Hematopoietic multipotent progenitor cell treated with erythropoietin and hydrocortisone succinate and interleukin-3 and kit ligand, for 6 days (in vitro differentiated cells): ENCODE measurements around the gene DOK4.

Experiments used
- DNase-seq: peaks from one replicate; pipeline ENCODE4 v3.0.0-alpha.2; 2015

Gene DOK4

DNA sequence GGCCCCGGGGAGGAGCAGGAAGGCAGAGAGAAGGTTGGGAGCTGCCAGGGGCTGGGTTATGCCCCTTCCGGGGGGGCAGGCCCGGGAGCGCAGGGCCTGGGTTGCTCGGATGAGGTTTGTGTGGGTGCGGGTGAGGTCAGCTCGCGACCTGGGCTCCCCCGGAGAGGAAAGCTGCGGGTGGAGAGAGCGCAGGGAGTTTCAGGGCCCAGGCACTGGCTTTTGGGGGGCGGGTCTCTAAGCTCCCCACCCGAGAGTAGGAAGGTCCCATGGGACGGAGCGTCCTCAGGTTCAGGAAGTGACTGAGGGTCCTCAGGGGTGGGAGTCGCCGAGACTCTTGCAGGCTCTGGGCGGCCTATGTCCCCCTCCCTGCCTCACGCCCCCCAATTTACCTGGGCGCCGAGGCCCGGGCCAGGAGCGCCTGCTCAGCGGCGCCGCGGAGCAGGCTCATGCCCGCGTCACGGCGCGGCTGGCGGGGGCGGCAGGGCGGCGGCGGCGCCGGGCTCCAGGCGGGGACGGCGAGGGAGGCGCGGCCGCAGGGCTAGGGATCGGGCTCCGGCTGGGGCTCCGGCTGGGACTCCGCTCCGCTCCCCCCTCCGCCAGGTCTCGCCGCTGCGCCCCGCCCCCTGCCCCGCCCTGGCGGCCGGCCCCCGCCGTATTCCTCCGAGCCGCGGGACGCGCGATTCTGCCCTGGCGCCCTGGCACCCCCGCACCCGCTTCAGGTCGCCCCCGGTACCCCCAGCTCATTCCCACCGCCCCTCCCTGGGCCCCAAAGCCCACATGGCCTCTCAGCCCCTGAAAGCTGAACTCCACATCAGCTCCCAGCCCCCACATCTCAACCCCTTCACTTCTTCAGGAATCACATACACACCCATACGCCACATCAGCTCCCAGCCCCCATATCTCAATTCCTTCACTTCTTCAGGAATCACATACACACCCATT is at the start of gene DOK4:
Gene DOK4, minus strand, starts transcription at position 578 of the 942 bp plus-strand sequence. CDS start 6,986 bp downstream, outside the sequence.
- DNase-seq: peak; percentile 89

DNA sequence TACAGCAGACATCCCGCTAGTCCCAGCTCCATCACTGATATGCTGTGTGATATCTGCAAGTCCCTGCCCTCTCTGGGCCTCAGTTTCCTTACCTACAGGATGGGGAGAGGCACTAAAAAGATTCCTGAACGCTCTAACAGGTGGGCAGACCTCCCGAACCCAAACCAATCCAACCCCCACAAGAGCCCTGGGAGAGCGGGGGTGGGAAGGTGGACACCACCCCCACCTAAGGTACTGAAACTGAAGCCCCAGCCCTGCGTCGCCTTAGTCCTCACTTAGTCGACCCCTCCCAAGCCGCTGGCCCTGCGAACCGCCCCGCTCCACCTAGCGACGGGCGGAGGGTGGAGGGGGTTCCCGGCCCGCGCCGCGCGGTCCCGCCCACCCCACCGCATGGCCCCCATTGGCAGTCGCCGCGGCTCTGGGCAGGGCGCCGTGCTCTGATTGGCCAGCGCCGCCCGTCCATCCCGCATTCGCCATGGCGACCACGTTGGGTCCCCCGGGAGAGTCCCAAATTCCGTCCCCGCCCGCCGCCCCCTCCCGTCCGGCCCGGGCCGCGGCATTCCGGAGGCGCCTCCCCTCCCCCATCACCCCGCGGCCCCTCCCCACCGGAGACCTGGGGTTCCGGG is 49.5 kb upstream of the DOK4 start:
- DNase-seq: peak; percentile 90

DNA sequence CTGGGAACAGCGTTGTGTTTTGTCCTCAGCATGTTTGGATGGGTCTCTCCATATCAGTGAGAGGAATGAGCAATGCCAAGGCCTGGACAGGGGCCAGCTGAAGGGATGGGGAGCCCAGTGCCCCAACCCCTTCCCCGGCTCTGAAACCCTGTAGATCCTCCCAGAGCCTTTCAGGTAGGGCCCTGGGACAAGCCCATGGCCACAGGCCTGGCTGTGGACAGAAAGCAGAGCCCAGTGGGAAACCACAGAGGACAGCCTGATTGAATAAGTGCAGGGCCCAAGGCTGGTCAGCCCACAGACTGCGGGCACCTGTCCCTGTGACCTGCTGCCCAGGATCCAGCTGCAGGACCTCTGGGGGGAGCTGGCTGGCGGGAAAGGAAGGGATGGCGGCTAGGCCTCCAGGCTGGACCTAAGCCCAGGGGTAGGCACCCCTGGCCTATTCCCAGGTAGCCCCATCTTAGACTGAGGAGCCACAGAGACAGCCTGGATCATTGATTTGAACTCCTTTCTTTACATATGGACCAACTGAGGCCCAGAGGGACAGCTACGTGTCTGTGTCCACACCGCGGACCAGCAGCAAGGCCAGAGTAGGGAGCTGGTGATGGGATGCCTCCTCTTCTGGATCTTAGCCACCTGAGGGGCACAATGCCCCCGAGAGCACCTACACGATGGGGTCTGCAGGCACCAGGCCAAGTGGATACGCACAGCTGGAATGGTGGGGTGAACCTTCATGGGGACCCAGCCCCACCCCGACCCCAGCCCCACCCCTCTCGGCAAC is 48.8 kb upstream of the DOK4 start:
- no peak for DNase-seq

DNA sequence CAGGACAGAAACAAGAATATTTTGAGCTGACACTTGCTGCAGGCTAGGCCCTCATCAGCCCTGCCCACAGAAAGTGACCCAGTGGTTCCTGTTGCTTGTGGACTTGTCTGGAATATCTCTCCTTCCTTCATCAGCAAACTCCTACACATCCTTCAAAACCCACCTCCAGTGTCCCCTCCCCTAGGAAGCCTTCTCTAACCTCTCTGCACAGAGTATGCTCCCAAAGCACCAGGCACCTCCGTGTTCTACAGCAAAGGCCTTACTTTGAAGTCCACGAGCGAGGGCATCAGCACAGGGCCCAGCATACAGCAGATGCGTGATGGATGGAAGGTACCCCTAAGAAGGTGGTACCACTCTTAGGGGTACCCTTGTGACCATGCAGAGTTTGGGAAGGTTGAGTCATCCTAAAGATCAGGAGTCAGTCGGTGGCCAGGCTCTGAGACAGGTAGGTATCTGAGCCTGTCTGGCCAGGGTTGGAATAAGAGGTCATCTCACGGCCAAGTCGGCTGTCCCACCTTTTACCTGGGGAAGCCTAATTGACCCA is 48.1 kb upstream of the DOK4 start:
- DNase-seq: no peak

DNA sequence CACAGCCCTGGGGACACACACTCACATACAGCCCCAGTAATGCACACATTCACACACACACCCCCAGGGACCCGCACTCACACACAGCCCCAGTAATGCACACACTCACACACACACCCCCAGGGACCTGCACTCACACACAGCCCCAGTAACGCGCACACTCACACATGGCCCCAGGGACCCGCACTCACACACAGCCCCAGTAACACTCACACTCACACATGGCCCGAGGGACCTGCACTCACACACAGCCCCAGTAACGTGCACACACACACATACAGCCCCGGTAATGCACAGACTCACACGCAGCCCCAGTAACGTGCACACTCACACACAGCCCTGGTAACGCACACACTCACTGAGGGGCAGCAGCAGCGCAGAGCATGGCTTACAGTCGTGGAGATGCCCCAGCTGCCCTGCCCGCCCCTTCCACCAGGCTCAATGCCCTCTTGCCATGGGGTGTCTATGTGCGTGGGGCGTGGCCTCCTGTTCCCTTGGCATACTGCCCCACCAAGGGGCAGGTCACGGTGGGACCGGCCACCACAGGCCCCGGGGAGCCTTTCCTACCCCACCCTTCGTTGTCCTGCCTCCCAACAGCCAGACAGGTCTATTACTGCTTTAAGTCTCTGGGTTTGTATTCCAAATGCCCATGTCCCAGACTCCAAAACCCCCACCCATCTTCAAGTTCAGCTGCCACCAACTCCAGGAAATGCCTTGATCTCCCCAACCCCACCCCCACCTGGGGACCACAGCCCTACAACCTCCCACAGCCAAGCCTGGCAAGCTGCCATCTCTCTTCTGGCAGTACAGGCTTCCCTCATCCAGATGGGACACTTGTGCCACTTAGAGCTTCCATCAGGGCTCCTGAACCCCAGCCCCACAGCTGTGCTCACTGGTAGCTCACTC is 47.4 kb upstream of the DOK4 start:
- DNase-seq: peak; percentile 68

DNA sequence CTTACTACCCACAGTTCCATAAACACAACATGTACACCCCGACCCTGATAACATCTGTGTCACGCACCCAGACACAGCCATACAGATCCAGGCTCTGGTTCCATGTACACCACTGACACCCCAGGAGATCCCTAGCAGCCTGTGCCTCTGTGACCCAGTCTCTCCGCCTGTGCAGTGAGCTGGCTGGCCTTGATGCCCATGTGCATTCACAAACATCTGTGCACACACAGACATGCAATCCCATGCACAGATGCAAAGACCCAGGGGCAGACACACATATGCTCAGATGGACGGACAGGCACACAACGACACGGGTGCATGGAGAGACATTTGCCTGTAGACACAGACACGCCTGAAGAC is 46.0 kb upstream of the DOK4 start:
- no peak for DNase-seq

DNA sequence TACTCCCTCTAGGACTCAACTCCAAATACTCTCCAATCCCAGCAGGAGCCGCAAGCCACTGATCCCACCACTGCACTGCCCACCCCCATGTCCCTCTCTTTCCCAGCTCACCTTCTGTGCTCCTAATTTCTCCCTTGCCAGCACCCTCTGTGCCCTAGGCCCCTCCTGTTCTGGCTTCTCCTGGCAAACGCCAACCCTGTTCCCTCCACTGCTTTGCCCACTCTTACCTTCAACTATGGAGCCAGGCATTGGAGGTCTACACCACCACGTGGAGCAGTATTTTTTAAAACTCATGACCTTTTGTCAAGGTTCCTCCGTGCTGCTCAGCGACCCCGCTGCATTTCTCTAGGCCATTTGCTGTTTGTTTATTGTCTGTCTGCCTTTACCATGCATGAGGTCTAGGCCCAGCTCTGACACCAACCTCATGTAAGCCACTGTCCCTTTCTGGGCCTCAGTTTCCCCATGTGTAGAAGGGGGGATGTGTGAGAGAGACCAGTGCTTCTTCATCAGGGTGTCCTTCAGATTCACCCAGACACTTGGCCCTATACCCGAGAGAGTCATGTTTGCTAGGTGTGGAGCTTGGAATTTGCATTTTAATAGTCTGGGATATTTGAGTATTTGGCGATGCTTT is 45.5 kb upstream of the DOK4 start:
- no peak for DNase-seq

DNA sequence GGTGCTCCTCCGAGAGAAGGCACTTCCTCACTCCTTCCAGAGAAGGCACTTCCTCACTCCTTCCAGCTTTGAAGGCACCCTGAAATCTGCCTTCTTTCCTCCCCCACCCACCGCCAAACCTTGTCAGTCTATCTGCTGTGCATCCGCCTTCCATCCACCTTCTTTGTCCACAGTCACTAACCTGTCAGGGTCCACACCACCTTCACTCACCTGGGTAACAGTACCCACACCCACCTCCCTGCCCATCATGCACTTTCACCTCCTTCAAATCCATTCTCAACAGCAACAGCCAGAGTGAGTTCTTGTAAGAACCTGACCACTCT is 44.9 kb upstream of the DOK4 start:
- DNase-seq: no peak

DNA sequence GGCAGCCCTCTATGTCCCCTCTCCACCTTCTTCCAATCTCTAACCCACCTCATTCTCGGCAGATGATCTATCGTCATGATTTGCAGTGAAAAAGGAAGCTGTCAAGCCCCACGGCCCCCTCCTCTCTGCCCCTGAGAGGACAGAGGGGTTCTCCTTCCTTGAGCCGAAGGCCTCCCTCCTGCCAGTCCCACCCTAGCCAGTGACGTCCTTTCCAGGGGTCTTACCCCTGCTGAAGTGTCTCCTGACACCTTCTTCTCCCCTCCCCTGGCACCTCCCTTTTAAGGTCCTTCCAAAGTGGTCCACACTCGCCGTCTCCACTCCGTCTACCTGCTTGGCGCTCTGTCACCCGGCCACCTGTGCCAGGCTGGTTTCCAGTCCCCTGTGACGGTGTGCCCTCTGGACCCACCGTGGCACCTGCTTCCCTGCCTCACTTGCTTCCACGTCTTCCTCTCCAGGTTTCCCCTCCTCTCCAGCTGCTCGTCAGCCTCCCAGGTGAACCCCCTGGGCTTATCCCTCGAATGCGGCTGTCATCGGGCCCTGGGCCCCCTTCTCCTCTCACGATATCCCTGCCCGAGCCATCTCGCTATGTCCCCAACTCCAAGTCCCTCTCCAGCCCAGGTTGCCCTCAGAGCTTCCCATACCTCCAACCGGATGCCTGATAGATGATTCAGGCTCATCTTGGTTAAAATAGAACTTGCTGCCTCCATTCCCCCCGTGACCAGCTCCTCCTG is 44.4 kb upstream of the DOK4 start:
- DNase-seq: no peak

DNA sequence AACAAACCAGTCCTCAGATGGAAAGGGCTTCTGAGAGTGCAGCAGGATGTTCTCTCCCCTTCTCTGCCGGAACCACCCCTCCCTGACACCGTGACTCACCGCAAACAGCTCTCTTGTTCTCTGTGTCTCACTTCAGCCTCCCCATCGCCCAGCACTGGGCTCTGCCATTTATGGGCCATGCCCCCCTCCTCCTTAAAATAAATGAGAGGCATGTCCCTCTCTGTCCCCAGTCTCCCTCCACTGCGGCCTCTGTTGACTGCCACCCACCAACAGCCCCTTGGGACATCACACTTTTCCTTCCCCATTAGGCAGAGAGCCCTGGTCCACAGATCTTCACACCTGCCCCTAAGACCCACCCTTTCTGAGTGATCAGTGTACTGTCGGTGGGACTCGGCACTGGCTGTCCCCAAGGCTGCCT is 43.8 kb upstream of the DOK4 start:
- peak; percentile 37 for DNase-seq

DNA sequence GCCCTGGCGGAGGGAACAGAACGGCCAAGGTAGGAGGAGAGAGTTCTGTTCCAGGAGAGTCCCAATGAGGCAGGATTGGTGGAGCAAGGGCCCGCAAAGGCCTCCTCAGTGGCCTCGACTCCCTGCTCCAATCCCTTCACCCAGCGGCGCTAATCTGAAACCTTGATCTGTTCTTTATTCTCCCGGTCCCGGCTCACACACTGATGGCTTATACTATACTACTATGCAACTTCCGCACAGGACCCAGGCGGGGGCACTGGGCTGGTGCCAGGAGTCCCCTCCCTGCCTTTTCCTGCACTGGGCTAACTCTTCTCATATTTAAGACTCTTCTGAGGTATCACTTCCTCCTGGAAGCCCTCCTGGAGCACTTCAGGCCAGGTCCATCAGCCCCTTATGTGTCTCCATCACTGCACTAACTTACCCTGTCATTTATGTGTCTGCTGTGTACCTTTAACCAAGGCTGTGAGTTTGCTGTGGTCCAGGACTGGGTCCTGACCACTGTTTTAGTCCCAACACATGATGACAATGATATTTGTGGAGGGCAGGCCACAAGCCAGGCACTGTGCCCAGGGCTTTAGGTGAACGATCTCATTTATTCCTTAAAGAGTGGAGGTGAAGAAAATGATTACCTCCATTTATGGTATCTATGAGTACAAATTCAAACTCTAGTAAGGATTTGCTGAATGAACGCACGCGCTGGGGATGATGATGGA is 43.3 kb upstream of the DOK4 start:
- no peak for DNase-seq

DNA sequence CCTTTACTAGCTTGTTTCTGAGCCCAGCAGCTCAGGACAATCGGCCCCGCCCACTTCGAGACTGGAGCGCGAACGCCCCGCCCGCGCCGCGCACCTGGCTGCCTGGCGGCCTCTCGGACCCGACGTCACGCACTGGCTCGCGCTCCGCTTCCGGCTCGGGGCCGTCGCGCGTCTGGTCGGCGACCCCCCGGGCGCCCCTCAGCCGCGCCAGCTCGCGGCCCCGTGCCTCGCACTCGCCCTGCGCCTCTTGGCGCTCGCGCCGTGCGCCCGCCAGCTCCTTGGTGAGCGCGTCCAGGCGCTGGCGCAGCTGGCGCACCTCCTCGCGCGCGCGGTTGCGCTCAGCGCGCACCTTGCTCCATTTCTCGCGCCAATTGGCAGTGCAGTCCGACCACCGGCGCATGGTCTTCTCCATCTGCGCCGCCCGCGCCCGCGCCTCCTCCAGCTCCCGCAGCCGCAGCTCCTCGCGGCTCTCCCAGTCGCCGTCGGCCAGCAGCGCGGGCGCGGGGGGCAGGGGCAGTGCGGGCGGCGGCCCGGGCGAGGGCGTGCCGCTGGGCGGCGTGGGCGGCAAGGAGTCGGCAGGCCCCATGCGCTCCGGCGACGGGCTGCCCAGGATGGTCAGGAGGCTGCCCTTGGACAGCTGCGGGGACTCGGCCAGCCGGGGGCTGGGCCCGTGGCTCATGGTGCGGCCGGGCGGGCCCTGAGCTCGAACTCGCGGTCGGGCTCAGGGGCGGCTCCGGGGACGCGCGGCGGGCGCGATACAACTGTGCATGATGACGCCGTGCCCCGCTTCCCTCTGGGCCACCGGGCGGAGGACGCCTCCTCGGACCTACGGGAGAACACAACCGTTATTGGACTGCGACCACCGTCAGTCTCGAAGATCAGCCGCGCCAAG is 42.5 kb upstream of the DOK4 start:
- no peak for DNase-seq

DNA sequence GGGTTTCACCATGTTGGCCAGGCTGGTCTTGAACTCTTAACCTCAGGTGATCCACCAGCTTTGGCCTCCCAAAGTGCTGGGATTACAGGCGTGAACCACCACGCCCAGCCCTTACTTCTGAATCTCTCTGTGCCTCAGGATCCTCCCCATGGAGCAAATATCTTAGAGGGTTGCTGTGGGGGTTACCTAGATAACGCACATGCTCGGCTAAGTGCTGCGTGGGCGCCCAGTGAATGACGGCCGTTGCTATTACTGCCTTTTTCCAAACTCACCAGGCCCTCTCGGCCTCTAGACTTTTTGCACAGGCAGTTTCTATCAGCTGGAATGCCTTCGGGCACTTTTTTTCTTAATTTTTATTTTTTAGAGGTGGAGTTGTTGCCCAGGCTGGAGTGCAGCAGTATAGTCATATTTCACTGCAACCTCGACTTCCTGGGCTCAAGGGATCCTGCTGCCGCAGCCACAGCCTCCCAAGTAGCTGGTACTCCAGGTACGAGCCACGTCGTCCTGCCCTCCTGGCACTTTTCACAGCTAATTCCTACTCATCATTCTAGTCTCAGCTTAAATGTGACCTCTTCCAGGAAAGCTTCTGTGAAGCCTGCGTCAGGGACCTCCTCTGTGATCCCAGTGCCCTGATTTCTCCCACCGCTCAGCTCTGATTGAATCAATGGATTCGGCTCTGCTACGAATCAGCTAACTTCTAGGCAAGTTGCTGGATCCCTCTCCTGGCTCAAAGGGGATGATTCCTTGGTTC is 41.5 kb upstream of the DOK4 start:
- no peak for DNase-seq

DNA sequence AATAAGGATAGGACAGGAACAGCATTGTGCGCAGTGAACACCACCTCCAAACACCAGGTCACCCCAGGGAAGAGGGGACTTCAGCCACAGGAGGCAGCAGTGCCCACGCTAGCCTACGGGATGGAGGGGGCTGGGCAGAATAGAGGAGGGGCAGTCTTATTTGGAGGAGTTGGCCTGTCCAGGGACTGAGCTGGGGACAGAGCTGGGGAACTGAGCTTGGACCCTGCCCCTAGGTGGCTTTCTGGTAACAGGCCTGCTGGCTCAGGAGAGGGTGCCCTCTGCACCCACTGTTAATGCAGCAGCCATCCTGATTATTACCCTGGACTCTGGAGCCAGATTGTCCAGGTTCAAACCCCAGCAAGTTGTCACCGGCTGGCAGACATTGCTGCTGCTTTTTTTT is 40.7 kb upstream of the DOK4 start:
- no peak for DNase-seq

DNA sequence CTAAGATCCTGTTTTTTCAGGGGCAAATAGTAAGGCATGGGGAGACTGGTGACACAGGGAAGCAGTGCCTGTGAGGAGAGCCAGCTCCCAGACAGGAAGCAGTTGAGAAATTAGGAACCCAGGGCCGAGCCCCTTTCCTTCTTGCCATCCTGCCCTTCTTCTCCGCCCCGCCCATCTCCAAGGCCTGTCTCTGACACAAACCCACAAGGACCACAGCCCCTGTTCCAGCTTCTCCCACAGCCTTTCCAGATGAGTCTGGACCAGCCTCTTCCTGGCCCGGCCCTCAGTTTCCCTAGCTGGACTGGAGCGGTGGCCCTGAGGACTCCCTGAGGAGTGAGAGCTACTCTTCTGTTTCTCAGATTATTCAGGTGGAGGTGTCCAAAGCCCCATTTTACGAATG is 40.2 kb upstream of the DOK4 start:
- DNase-seq: no peak

DNA sequence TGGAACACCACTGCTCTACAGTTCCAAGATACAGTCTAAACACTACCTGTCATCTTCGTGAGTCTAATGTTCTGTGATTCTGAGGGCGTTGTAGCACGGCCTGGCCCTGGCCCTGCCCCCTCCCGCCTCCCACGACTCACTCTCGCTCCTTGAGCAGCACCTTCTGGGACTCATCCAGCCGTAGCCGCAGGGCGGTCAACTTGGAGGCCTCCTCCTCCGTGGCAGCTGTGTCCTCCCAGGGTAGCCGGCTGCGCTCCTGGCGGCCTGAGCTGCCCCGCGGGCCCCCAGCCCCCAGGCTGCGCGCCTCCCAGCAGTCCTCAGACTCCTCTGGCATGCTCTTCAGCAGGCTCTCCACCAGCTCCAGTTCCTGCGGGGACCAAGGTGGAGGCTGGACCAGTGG is 39.5 kb upstream of the DOK4 start:
- no peak for DNase-seq

DNA sequence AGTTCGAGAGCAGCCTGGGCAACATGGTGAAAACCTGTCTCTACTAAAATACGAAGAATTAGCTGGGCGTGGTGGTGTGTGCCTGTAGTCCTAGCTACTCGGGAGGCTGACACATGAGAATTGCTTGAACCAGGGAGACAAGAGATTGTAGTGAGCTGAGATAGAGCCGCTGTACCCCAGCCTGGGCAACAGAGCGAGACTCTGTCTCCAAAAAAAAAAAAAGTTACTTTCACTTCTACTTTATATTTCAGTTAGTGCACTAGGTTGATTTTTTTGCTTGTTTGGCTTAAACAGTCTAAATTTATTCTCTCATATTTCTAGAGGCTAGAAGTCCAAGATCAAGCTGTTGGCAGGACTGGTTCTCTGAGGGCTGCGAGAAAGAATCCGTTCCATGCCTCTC is 36.7 kb upstream of the DOK4 start:
- DNase-seq: no peak

DNA sequence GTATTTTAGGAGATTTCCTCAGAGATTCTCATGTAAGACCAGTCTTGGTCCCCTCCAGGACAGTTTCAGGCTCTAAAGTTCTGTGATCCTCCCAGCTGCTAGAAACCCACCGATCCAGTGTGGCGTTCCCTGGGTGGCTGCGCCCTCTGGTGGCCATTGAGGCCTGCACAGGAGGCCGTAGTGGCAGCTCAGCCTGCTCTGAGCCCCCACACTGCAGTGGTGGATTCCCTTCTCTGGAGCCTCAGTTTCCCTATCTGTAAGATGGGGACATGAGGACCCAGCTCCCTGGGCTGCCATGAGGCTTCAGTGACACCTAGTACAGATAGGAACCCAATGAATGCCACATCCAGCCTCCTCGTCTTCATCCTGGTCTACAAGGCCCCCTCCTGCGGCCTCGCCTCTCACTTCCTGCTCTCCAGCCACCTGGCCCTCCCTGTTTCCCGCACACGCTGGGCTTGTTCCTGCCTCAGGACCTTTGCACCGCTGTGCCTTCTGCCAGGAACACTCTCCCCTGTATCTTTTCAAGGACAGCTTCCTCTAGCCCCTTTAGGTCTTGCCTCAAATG is 33.6 kb upstream of the DOK4 start:
- peak; percentile 87 for DNase-seq
